K562 (cell line): ENCODE results near the gene DNAJC25. TPM values are rescaled to one million over a fixed set of nuclear protein-coding genes. Genes with fewer than 3 reads are reported as not detected.
A peak's percentile ranks its signal among the peaks of the same experiment; 100 is the strongest.

Experiments used
- ATAC-seq: fragments of 200-7000 bp; cut with Tn5 transposase; 3 replicates; pipeline ENCODE4 v1.9.1; 2020; ENCODE audit warnings: moderate library complexity
- BruUV-seq: library from RNA; stranded (reverse); fragments of 400-500 nt; replicated peaks from 2 replicates; lab custom pipeline; 2021; lab: Mats Ljungman, UMichigan
- CTCF ChIA-PET: fragments of 300-600 bp; formaldehyde crosslinking; extraction: SDS; loops from one replicate; lab custom pipeline; 2021; ENCODE audit warnings: low intra/inter-chr PET ratio; lab: Yijun Ruan, JAX
- POLR2A ChIA-PET: fragments of 300-600, 350-650 bp; sonication (Branson Sonifier 250); formaldehyde crosslinking; extraction: SDS; loops from one replicate; lab custom pipeline; 2021; ENCODE audit warnings: antibody characterized with exemption, inconsistent platforms; lab: Yijun Ruan, JAX
- DNase-seq, 4 experiments: peaks; one replicate each; pipeline versions ENCODE4 v3.0.0 to v3.0.0-alpha.2; 2011 to 2018; ENCODE audit warnings: low spot score in 3 of 4, mixed read lengths in 3 of 4; ENCODE audit errors: extremely low read depth in 1 of 4
- FAIRE-seq: peaks from 2 replicates; lab custom pipeline; 2011; peaks lifted over from hg19 to GRCh38; lab: Jason Lieb, UNC
- H2AFZ ChIP-seq: 2 replicates; pipeline ENCODE4 v1.6.0; 2011; ENCODE audit warnings: low read depth, low read length, control low read depth, inconsistent platforms
- H3K27ac ChIP-seq: fragments of 200-600 bp; 3 replicates; pipeline ENCODE4 v1.8.0; 2011; ENCODE audit warnings: low read depth, mild to moderate bottlenecking, control low read depth, inconsistent platforms, low read length, moderate library complexity, mixed read lengths; ENCODE audit errors: extremely low read depth
- H3K27me3 ChIP-seq, 2 experiments: fragments of 300-600 bp in 1 of 2; 2 replicates in 1 of 2; 3 replicates in 1 of 2; pipeline versions ENCODE4 v1.6.0 to v1.8.0; 2011; ENCODE audit warnings: inconsistent platforms in 2 of 2, low read length in 2 of 2, mild to moderate bottlenecking in 1 of 2, mixed read lengths in 1 of 2, moderate library complexity in 1 of 2; ENCODE audit not compliant: control insufficient read depth in 2 of 2, insufficient read depth in 2 of 2
- H3K36me3 ChIP-seq: fragments of 300-600 bp; 3 replicates; pipeline ENCODE4 v1.8.0; 2011; ENCODE audit warnings: mild to moderate bottlenecking, low read length, inconsistent platforms; ENCODE audit not compliant: control insufficient read depth, insufficient read depth
- H3K4me1 ChIP-seq, 2 experiments: fragments of 200-600 bp in 1 of 2; replicated peaks in 1 of 2; 2 replicates in 1 of 2; 3 replicates in 1 of 2; pipeline versions ENCODE4 v1.5.1 to v1.8.0; 2011; ENCODE audit warnings: inconsistent platforms in 2 of 2, low read length in 2 of 2, mild to moderate bottlenecking in 1 of 2, mixed read lengths in 1 of 2, moderate library complexity in 1 of 2; ENCODE audit not compliant: control insufficient read depth in 2 of 2, insufficient read depth in 2 of 2
- H3K4me2 ChIP-seq: 2 replicates; pipeline ENCODE4 v1.6.1; 2011; ENCODE audit warnings: low read length, control low read depth, inconsistent platforms, mixed read lengths; ENCODE audit not compliant: insufficient read depth
- H3K4me3 ChIP-seq: fragments of 200-600 bp; sonication (generic), shearing (Covaris generic); 2 replicates; pipeline ENCODE4 v1.5.1; 2016; ENCODE audit warnings: control low read depth, inconsistent platforms
- H3K79me2 ChIP-seq: fragments of 200-600 bp; 3 replicates; pipeline ENCODE4 v1.8.0; 2011; ENCODE audit warnings: low read length, inconsistent platforms; ENCODE audit not compliant: control insufficient read depth, insufficient read depth
- H3K9ac ChIP-seq, 2 experiments: 2 replicates each; pipeline versions ENCODE4 v1.6.0 to v1.6.1; 2011; ENCODE audit warnings: low read depth in 2 of 2, low read length in 2 of 2, control low read depth in 1 of 2, inconsistent platforms in 1 of 2, mild to moderate bottlenecking in 1 of 2, mixed read lengths in 1 of 2; ENCODE audit not compliant: insufficient read depth in 1 of 2
- H3K9me1 ChIP-seq: one replicate; pipeline ENCODE4 v1.6.0; 2011; ENCODE audit warnings: inconsistent platforms, mild to moderate bottlenecking, low read length, moderate library complexity; ENCODE audit not compliant: control insufficient read depth, insufficient read depth
- H3K9me3 ChIP-seq: replicated peaks from 2 replicates; pipeline ENCODE4 v1.5.1; 2011; ENCODE audit warnings: low read depth, low read length, inconsistent platforms; ENCODE audit not compliant: control insufficient read depth, insufficient read depth
- H4K20me1 ChIP-seq: replicated peaks from 2 replicates; pipeline ENCODE4 v1.6.1; 2011; ENCODE audit warnings: low read length, inconsistent platforms, mixed read lengths; ENCODE audit not compliant: control insufficient read depth, insufficient read depth
- CBFB ChIP-seq: sonication (generic); formaldehyde crosslinking; IDR thresholded peaks from 2 replicates; pipeline ENCODE4 v1.4.0; 2020; ENCODE audit warnings: mild to moderate bottlenecking, missing genetic modification reagents
- CEBPB ChIP-seq: fragments of 450-650 bp; IDR thresholded peaks from 2 replicates; pipeline ENCODE4 v1.6.1; 2016; ENCODE audit warnings: missing genetic modification characterization, missing compliant biosample characterization
- CHAMP1 ChIP-seq: fragments of 450-650 bp; IDR thresholded peaks from 2 replicates; pipeline ENCODE4 v1.6.1; 2016; ENCODE audit warnings: mild to moderate bottlenecking
- FIP1L1 ChIP-seq: fragments of 200-400 bp; formaldehyde crosslinking; IDR thresholded peaks from 2 replicates; pipeline ENCODE4 v1.6.1; 2018; ENCODE audit warnings: mild to moderate bottlenecking, low read depth, low read length; ENCODE audit not compliant: poor library complexity, severe bottlenecking
- HMBOX1 ChIP-seq: sonication (generic); IDR thresholded peaks from 2 replicates; pipeline ENCODE4 v1.6.1; 2016
- ZFP91 ChIP-seq: sonication (generic); formaldehyde crosslinking; IDR thresholded peaks from 2 replicates; pipeline ENCODE4 v1.8.0; 2022; ENCODE audit warnings: mild to moderate bottlenecking, missing genetic modification reagents
- WGBS: fragments of 100-300 bp; shearing (Covaris generic); methylation state at CpG from one replicate; pipeline ENCODE4 v1.1.6; 2016; ENCODE audit warnings: low coverage, mixed read lengths; ENCODE audit not compliant: insufficient coverage; ENCODE audit errors: missing lambda C conversion rate; 5-methylcytosine and 5-hydroxymethylcytosine counted together
- in situ Hi-C: fragments of 300-500 bp; cut with MboI; formaldehyde crosslinking; loops from 4 replicates; pipeline ENCODE4 v1.15.0; 2018; ENCODE audit warnings: inconsistent platforms, mixed read lengths
- intact Hi-C: fragments of 100-400 bp; cut with micrococcal nuclease; formaldehyde crosslinking; loops from 2 replicates; pipeline ENCODE4 v1.14.2; 2022
- polyA plus RNA-seq, 8 experiments: library from polyadenylated mRNA; depleted of rRNA in 4 of 8; stranded (reverse) in 5 of 8; unstranded in 3 of 8; fragments of >200 nt; fragmentation: Nextera tagmentation in 2 of 8; fragmentation: Illumina TruSeq in 1 of 8; extraction: Ambion mirVana in 2 of 8; extraction: Trizol in 1 of 8; gene quantifications; 2 replicates each; pipeline versions ENCODE4 v1.2.1 to v1.2.3, GENCODE V29; 2011 to 2014; ENCODE audit warnings: inconsistent platforms in 1 of 8, missing spikeins in 1 of 8
- total RNA-seq, 7 experiments: library from RNA; depleted of rRNA in 6 of 7; stranded (reverse); fragments of >200 nt in 6 of 7; fragmentation: Illumina TruSeq in 2 of 7; extraction: Trizol in 2 of 7; gene quantifications; 2 replicates each; pipeline versions ENCODE4 v1.2.1 to v1.2.3, GENCODE V29; 2011 to 2021; ENCODE audit warnings: low replicate concordance in 1 of 7

Gene DNAJC25
- total and polyA plus RNA-seq, 9 of the 15 experiments (the other 6 are each of a cell fraction or from before 2014, with no cell fraction given) = 3.7 to 11.2 (median 7.1) TPM

- Histone ChIP-seq H3K27me3 (no peaks in the 10 kb centered on the region), H2AFZ (no peak overlapping the region), H4K20me1 (peaks cover under 1% of the 10 kb centered on the region; the same call in 1 of the 2 replicates), H3K9me1 (peaks cover 2% of the 10 kb centered on the region), H3K4me1 (peaks cover 4 to 6% of the 10 kb centered on the region in 2 experiments; a peak in 4 of 5 replicates), H3K4me3 (no peak overlapping the region), H3K9me3 (no peaks in the 10 kb centered on the region), H3K36me3 (peaks cover 8% of the 10 kb centered on the region; the same call in 2 of the 3 replicates), H3K79me2 (peaks cover 29% of the 10 kb centered on the region), H3K4me2 (no peak overlapping the region), H3K27ac (no peak overlapping the region), H3K9ac (no peak overlapping the region)
- WGBS = 41% methylated on average over 7 of the region's 7 CpGs
- ATAC-seq (no peak), FAIRE-seq (no peak), DNase-seq (no peak)
- no TSS peak for BruUV-seq
- ChIA-PET POLR2A (interaction anchor here (0.7 kb wide), 1 partner anchor 138 kb away, joined by 3 read pairs; no protein-coding TSS in a partner anchor), CTCF (no interaction called here)
- 0 out of 2 replicates have a peak, but pooled peaks have one; percentile 5 for TF ChIP-seq CEBPB (tag)
- TF ChIP-seq FIP1L1 = no peak
- intact Hi-C loops (no loop called here), in situ Hi-C loops (no loop called here)
Observed at GRCh38 chr9:111628411-111628810, 2.7 kb upstream of the DNAJC25 start.

- Histone ChIP-seq H3K36me3 (peaks cover 27% of the 10 kb centered on the region; the same call in 2 of the 3 replicates), H3K27me3 (no peaks in the 10 kb centered on the region), H3K9ac (peak overlapping the region; percentile 93), H3K9me1 (peaks cover 10% of the 10 kb centered on the region), H3K4me3 (peak overlapping the region; percentile 97), H3K27ac (peak overlapping the region; percentile 64), H4K20me1 (peaks cover 9% of the 10 kb centered on the region), H3K4me1 (peaks cover 6 to 18% of the 10 kb centered on the region in 2 experiments; a peak in 4 of 5 replicates), H3K9me3 (no peaks in the 10 kb centered on the region), H3K79me2 (peaks cover 48% of the 10 kb centered on the region), H2AFZ (peak overlapping the region; percentile 100), H3K4me2 (peak overlapping the region; percentile 95)
- TF ChIP-seq HMBOX1 (0 out of 2 replicates have a peak, but pooled peaks have one; percentile 9), ZFP91 (CRISPR knock-in tag) (no peak), CHAMP1 (no peak), CBFB (0 out of 2 replicates have a peak, but pooled peaks have one; percentile 42)
- intact Hi-C loops (loop anchor here (5.0 to 10.0 kb wide), 2 partner anchors 38 to 146 kb away; partner anchors contain the start of gene ECPAS), in situ Hi-C loops (no loop called here)
- FAIRE-seq (no peak), DNase-seq (no peak), ATAC-seq (peak; percentile 53)
- POLR2A ChIA-PET = interaction anchor here (1.0 to 1.1 kb wide), 2 partner anchors 17 to 147 kb away, joined by 3 to 4 read pairs; no protein-coding TSS in a partner anchor
- WGBS = 56% methylated on average over 17 of the region's 17 CpGs
- CTCF ChIA-PET = no interaction called here
- TSS peak; percentile 96 for BruUV-seq
Observed at GRCh38 chr9:111630182-111630963, 761 bp upstream of the DNAJC25 start.
